Activated T-cell treated with anti-CD3 and anti-CD28 coated beads for 24 hours (primary cell): ENCODE data around the gene CHEK1.
"Not testable (repeated sequence)": the region's sequence is repeated elsewhere in the genome, so short reads cannot be mapped to it uniquely, and the experiment has no call there.

Experiments
- DNase-seq: peaks from one replicate; pipeline ENCODE4 v3.0.0-alpha.2; 2020; ENCODE audit warnings: low read depth

CHEK1 gene

GRCh38 chr11:125701018-125701610, 76.2 kb downstream of the CHEK1 start:
- DNase-seq = no peak

- DNase-seq = no peak
Observed at GRCh38 chr11:125701858-125702621, 77.1 kb downstream of the CHEK1 start.

GRCh38 chr11:125704686-125705085, 79.7 kb downstream of the CHEK1 start:
- DNase-seq = not testable (repeated sequence)

- DNase-seq = no peak
Observed at GRCh38 chr11:125720781-125721180, 95.8 kb downstream of the CHEK1 start.

GRCh38 chr11:125724125-125724524, 99.2 kb downstream of the CHEK1 start:
- DNase-seq = no peak
